ENCODE data around the gene FOXD4L6.
"Not testable (repeated sequence)": the region's sequence is repeated elsewhere in the genome, so short reads cannot be mapped to it uniquely, and the experiment has no call there.

The FOXD4L6 gene

DNA sequence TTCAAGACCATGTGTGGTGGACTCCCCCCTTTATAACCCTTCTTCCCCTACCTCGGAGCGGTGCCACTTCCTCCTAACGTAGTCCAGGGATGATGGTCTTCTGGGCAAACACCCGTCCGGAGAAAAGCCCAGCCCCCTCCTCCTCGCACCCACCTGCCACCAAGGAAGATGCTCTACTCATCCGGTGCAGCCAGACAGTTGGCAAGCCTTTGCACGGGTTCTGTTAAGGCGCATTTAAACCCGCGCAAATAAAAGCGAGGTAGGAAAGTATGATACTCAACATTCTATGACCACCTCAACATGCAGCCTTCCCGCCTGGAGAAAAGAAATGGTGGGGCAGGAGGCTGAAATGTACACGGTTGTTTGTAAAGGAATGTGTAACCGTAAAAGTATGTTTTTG, at the start of gene FOXD4L6:
Gene FOXD4L6 (minus strand): TSS at position 101 of the 400 bp plus-strand sequence. CDS start 298 bp downstream, outside the sequence.
- not testable (repeated sequence) for H3K79me2 ChIP-seq (ENCODE audit: insufficient read depth, low read depth)

DNA sequence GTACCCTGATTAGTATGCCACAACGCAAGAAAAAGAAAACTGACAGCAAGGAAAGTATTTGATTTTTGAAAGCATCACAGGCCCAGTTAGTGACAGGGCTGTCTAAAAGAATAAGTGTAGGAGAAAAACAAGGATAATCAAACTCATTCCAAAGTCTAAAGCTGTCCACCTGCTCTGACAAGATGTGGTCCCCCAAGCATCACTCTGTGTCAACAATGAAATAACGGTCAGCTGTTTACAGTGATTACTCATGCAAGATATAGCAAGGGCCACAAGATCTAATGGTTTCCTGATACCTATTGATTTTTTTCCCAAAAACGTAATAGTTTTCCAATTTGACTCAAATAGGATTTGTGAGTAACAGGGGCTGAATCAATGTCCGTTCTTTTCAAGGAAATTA, 46.5 kb upstream of the FOXD4L6 start:
- H3K27ac ChIP-seq; H3K4me2 ChIP-seq; H3K4me3 ChIP-seq (IDR thresholded peaks at IDR 0.05; ENCODE audit: insufficient read depth, low read depth, low read length); H3K36me3 ChIP-seq (ENCODE audit: insufficient read depth); H3K9ac ChIP-seq; H2AFZ ChIP-seq (ENCODE audit: low read depth); H3K4me1 ChIP-seq (ENCODE audit: low read depth, poor library complexity, severe bottlenecking); H3K79me2 ChIP-seq (ENCODE audit: insufficient read depth, low read depth); H3K27me3 ChIP-seq (ENCODE audit: insufficient read depth, low read depth); H4K20me1 ChIP-seq (ENCODE audit: insufficient read depth): not testable (repeated sequence)

More for the DNA sequence above, at the start of gene FOXD4L6:
- H3K27ac ChIP-seq; H2AFZ ChIP-seq (ENCODE audit: low read depth); H3K36me3 ChIP-seq (ENCODE audit: insufficient read depth); H3K4me1 ChIP-seq (ENCODE audit: low read depth, poor library complexity, severe bottlenecking); H3K27me3 ChIP-seq (ENCODE audit: insufficient read depth, low read depth); H3K9ac ChIP-seq; H4K20me1 ChIP-seq (ENCODE audit: insufficient read depth); H3K4me2 ChIP-seq; H3K4me3 ChIP-seq (IDR thresholded peaks at IDR 0.05; ENCODE audit: insufficient read depth, low read depth, low read length): not testable (repeated sequence)

DNA sequence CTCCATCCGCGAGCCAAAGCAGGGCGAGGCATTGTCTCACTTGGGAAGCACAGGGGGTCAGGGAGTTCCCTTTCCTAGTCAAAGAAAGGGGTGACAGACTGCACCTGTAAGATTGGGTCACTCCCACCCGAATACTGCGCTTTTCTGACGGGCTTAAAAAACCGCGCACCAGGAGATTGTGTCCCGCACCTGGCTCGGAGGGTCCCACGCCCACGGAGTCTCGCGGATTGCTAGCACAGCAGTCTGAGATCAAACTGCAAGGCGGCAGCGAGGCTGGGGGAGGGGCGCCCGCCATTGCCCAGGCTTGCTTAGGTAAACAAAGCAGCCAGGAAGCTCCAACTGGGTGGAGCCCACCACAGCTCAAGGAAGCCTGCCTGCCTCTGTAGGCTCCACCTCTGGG, 21.6 kb upstream of the FOXD4L6 start:
- not testable (repeated sequence) for H2AFZ ChIP-seq (ENCODE audit: low read depth); H3K4me2 ChIP-seq; H3K36me3 ChIP-seq (ENCODE audit: insufficient read depth); H3K27ac ChIP-seq; H3K27me3 ChIP-seq (ENCODE audit: insufficient read depth, low read depth); H3K4me1 ChIP-seq (ENCODE audit: low read depth, poor library complexity, severe bottlenecking); H3K9ac ChIP-seq; H3K79me2 ChIP-seq (ENCODE audit: insufficient read depth, low read depth); H3K4me3 ChIP-seq (IDR thresholded peaks at IDR 0.05; ENCODE audit: insufficient read depth, low read depth, low read length); H4K20me1 ChIP-seq (ENCODE audit: insufficient read depth)

DNA sequence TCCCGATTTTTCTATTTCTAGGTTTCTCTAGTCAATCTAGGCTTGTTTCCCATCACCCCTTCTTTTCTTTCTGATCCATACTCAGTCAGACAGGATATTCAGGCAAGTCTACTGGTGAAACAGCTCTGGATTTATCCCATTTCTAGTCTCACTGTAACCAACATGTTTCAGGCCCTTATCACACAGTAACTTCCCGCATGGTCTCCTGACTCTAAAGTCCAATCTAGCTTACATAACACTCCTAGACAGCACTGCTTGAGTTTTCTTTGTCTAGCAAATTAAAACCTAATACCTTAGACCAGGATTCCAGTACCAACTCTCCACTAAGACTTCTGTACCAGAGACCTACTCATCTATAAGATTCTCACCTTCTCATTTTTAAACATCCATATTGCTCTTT, 13.4 kb upstream of the FOXD4L6 start:
- H2AFZ ChIP-seq (ENCODE audit: low read depth); H3K27ac ChIP-seq; H3K4me3 ChIP-seq (IDR thresholded peaks at IDR 0.05; ENCODE audit: insufficient read depth, low read depth, low read length); H3K4me2 ChIP-seq; H4K20me1 ChIP-seq (ENCODE audit: insufficient read depth); H3K4me1 ChIP-seq (ENCODE audit: low read depth, poor library complexity, severe bottlenecking); H3K36me3 ChIP-seq (ENCODE audit: insufficient read depth); H3K27me3 ChIP-seq (ENCODE audit: insufficient read depth, low read depth); H3K79me2 ChIP-seq (ENCODE audit: insufficient read depth, low read depth); H3K9ac ChIP-seq: not testable (repeated sequence)

DNA sequence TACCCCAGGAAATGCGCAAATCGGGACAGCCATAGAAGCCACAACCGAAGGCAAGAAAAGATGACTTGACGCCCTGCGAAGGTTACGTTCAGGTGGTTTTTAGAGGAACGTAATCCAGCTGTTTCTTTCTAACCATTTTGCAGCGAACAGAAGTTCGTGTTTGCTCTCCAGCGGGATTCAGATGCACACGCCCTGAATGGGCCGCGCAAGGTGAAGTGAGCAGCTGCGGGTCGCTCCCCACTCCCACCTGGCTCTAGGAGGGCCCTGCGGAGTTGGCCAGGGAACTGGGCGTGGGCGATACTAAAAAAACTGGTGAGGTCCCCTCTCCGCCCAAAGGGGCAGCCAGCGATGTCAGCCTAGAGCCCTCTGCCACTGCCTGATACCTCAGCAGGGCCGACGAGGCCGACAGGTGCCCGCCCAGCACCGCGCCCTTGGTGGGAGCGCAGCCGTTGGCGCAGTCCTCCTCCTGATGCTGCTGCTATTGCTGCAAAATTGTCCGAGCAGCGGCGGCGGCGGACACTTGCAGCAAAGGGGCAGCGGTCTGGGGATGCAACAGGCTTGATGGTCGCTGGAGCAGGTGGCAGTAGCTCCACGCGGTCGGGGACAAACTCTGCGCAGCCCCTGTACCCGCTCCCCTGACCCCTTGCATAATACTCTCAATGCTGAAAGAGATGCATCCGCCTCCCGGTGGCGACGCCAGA, 1.6 kb downstream of the FOXD4L6 start:
- not testable (repeated sequence) for H3K4me2 ChIP-seq; H4K20me1 ChIP-seq (ENCODE audit: insufficient read depth); H3K27ac ChIP-seq; H3K4me1 ChIP-seq (ENCODE audit: low read depth, poor library complexity, severe bottlenecking); H3K36me3 ChIP-seq (ENCODE audit: insufficient read depth); H2AFZ ChIP-seq (ENCODE audit: low read depth); H3K9ac ChIP-seq; H3K27me3 ChIP-seq (ENCODE audit: insufficient read depth, low read depth); H3K4me3 ChIP-seq (IDR thresholded peaks at IDR 0.05; ENCODE audit: insufficient read depth, low read depth, low read length); H3K79me2 ChIP-seq (ENCODE audit: insufficient read depth, low read depth)

DNA sequence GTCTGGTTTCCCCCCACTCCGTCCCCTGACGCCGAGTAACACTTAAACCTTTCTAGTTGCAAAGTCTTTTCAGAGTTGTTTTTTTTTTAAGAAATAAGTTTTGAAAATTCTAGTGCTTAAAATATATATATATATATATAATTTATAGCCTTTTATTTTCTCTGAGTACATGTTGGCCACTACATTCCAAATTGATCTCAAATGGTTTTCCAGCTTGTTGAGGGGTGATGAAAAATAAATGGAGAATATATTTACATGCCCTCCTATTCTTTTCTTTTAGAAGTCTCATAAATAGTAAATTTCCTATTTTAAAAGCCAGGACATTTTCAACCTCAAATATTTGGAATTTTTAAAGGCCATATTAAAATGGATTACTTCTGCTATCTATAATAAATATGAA, 2.5 kb downstream of the FOXD4L6 start:
- not testable (repeated sequence) for H3K4me1 ChIP-seq (ENCODE audit: low read depth, poor library complexity, severe bottlenecking); H3K36me3 ChIP-seq (ENCODE audit: insufficient read depth); H3K27ac ChIP-seq; H4K20me1 ChIP-seq (ENCODE audit: insufficient read depth); H3K4me3 ChIP-seq (IDR thresholded peaks at IDR 0.05; ENCODE audit: insufficient read depth, low read depth, low read length); H3K79me2 ChIP-seq (ENCODE audit: insufficient read depth, low read depth); H3K9ac ChIP-seq; H3K27me3 ChIP-seq (ENCODE audit: insufficient read depth, low read depth); H3K4me2 ChIP-seq; H2AFZ ChIP-seq (ENCODE audit: low read depth)

DNA sequence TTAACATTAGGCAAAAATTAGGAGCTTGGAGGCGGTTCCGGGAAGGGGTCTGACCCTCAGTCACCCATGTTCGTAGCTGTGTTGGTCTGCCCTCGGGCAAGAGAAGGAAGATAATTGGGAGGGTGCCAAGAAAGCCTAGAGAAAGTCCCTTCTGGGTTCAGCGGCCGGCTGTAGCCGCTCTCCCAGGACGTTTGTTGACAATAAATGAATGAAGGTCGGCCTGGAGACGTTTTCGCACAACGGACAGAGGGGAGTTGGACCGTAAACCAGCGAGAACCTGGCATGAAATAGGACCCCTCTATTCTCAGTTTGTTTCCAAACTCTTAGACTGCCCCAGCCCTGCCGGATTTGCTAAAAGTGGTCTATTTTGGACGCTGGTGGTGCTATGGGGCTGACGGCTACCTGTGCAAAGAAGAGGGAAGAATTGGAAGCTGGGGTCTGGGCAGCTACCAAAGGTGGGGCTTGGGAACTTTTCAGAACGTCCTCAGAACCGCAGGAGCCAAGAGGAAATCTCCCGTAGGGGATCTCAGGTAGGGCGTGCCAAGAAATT, 3.3 kb downstream of the FOXD4L6 start:
- not testable (repeated sequence) for H2AFZ ChIP-seq (ENCODE audit: low read depth); H3K79me2 ChIP-seq (ENCODE audit: insufficient read depth, low read depth); H3K27me3 ChIP-seq (ENCODE audit: insufficient read depth, low read depth); H3K36me3 ChIP-seq (ENCODE audit: insufficient read depth); H4K20me1 ChIP-seq (ENCODE audit: insufficient read depth); H3K27ac ChIP-seq; H3K4me2 ChIP-seq; H3K9ac ChIP-seq; H3K4me3 ChIP-seq (IDR thresholded peaks at IDR 0.05; ENCODE audit: insufficient read depth, low read depth, low read length); H3K4me1 ChIP-seq (ENCODE audit: low read depth, poor library complexity, severe bottlenecking)

DNA sequence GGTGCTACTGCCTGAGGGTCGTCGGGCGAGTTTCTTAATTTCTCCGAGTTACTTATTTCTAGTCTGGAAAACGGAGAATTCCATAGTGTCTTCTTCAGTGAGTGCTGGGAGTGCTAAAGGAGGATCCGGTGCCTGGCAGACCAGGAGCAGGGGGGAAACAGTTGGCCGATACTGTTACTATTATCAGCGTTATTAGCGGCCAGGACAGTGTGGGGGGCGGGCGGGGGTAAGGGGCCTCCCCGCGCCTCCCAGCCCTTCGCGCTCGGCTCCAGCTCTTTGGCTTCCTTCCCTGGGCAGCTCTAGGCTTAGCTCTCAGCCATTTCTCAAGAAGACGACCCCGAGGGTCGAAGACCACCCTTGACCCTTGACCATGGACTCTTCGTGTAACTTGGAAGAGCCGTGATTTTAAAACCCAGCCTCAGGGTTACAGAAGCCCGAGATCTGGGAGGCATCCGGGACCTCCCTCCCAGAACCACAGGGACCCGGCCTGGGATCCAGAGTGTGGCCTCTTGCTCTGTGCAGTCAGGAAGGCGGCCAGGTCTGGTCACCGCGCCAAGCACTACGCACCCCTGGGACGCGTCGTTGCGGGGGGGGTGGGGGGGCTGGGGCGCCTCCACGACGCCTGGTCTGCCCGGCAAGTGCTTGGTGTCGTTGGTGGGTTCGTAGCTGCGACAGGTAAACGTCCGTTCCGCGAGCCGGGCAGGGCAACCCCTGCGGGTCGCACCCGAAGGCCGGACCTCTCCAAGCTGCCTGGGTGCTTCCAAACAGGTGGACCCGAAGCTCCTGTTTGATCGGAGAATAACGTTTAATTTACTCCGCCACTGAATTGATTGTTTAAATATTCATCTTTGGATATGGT, 4.0 kb downstream of the FOXD4L6 start:
- not testable (repeated sequence) for H3K4me2 ChIP-seq; H3K27me3 ChIP-seq (ENCODE audit: insufficient read depth, low read depth); H3K4me3 ChIP-seq (IDR thresholded peaks at IDR 0.05; ENCODE audit: insufficient read depth, low read depth, low read length); H3K4me1 ChIP-seq (ENCODE audit: low read depth, poor library complexity, severe bottlenecking); H2AFZ ChIP-seq (ENCODE audit: low read depth); H3K79me2 ChIP-seq (ENCODE audit: insufficient read depth, low read depth); H4K20me1 ChIP-seq (ENCODE audit: insufficient read depth); H3K36me3 ChIP-seq (ENCODE audit: insufficient read depth); H3K27ac ChIP-seq; H3K9ac ChIP-seq

DNA sequence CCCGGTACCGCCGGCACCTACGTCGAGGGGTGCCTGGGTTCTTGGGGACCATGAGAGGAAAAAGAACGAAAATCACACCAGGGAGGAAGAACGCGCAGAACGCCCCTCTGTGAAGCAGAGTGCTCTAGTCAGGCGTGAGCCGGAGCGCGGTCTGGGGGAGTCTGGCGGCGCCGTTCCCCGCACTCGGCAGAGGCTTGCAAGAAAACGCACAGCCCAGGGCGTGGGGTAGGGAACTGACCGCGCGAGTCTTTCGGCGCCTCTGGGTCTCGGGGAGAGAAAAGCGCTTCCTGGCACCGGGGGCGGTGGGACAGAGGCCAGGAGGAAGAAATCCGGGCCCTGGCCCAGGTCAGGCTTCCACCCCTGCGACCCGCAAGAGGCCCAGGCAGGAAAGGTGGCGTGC, 4.7 kb downstream of the FOXD4L6 start:
- not testable (repeated sequence) for H3K4me1 ChIP-seq (ENCODE audit: low read depth, poor library complexity, severe bottlenecking); H3K36me3 ChIP-seq (ENCODE audit: insufficient read depth); H3K27ac ChIP-seq; H4K20me1 ChIP-seq (ENCODE audit: insufficient read depth); H2AFZ ChIP-seq (ENCODE audit: low read depth); H3K4me2 ChIP-seq; H3K4me3 ChIP-seq (IDR thresholded peaks at IDR 0.05; ENCODE audit: insufficient read depth, low read depth, low read length); H3K27me3 ChIP-seq (ENCODE audit: insufficient read depth, low read depth); H3K9ac ChIP-seq; H3K79me2 ChIP-seq (ENCODE audit: insufficient read depth, low read depth)

DNA sequence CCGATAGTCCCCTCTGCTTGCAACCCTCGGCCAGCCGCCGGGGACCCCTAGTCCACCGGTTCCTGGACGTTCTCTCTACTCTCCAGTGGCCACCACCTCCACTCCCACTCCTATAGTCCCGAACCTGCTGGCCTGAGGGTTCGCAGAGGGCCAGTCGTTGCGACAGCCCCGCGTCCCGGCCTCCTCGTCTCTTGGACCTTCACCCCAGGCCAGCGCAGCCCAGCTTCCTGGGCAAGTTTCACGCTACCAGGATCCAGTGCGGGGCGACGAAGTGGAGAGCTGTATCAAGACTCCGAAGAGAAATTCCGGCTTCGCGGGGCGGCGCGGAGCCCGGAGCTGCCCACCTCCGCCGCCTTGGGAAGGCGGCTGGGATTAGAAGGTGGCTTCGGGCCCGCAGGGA, 5.1 kb downstream of the FOXD4L6 start:
- not testable (repeated sequence) for H3K36me3 ChIP-seq (ENCODE audit: insufficient read depth); H2AFZ ChIP-seq (ENCODE audit: low read depth); H3K4me3 ChIP-seq (IDR thresholded peaks at IDR 0.05; ENCODE audit: insufficient read depth, low read depth, low read length)

More for the DNA sequence above, 5.1 kb downstream of the FOXD4L6 start:
- not testable (repeated sequence) for H3K79me2 ChIP-seq (ENCODE audit: insufficient read depth, low read depth); H4K20me1 ChIP-seq (ENCODE audit: insufficient read depth); H3K4me2 ChIP-seq; H3K27me3 ChIP-seq (ENCODE audit: insufficient read depth, low read depth); H3K27ac ChIP-seq; H3K4me1 ChIP-seq (ENCODE audit: low read depth, poor library complexity, severe bottlenecking); H3K9ac ChIP-seq
